CD4-positive, alpha-beta memory T cell (primary cell): ENCODE results near the gene COBL. TPM values are rescaled to one million over a fixed set of nuclear protein-coding genes. Genes with fewer than 3 reads are reported as not detected.

ENCODE experiments used
- CTCF ChIA-PET: fragments of 350-600 bp; sonication (Branson Sonifier 250); formaldehyde crosslinking; loops from one replicate; lab custom pipeline; 2021; ENCODE audit warnings: inconsistent platforms; ENCODE audit not compliant: partially characterized antibody; lab: Charles Lee
- POLR2A ChIA-PET: fragments of 350-600 bp; sonication (Branson Sonifier 250); formaldehyde crosslinking; loops from one replicate; lab custom pipeline; 2021; ENCODE audit not compliant: partially characterized antibody; lab: Charles Lee
- DNase-seq, 5 donors: peaks; one replicate each; pipeline versions ENCODE4 v3.0.0 to v3.0.0-alpha.2; 2020 to 2022; ENCODE audit warnings: mixed read lengths in 1 of 5
- H3K27ac ChIP-seq: one replicate; pipeline ENCODE4 v1.7.0; 2013; ENCODE audit warnings: low read depth, low read length
- H3K27me3 ChIP-seq: 2 replicates; pipeline ENCODE4 v1.7.0; 2013; ENCODE audit warnings: mild to moderate bottlenecking, low read length, moderate library complexity; ENCODE audit not compliant: insufficient read depth
- H3K36me3 ChIP-seq: 2 replicates; pipeline ENCODE4 v1.7.0; 2013; ENCODE audit warnings: mild to moderate bottlenecking, low read length, moderate library complexity; ENCODE audit not compliant: insufficient read depth
- H3K4me1 ChIP-seq: 2 replicates; pipeline ENCODE4 v1.7.0; 2013; ENCODE audit warnings: mild to moderate bottlenecking, low read length, moderate library complexity; ENCODE audit not compliant: insufficient read depth
- H3K4me3 ChIP-seq, 2 donors: one replicate each; pipeline ENCODE4 v1.7.0; 2013; ENCODE audit warnings: low read length in 2 of 2, mild to moderate bottlenecking in 1 of 2
- H3K9me3 ChIP-seq, 2 donors: one replicate each; pipeline ENCODE4 v1.7.0; 2013; ENCODE audit warnings: low read length in 2 of 2, control low read depth in 1 of 2; ENCODE audit not compliant: control insufficient read depth in 1 of 2
- H3K27ac Mint-ChIP-seq, 7 donors: one replicate each; pipeline ENCODE4 v1.8.0; 2020 to 2021; ENCODE audit warnings: mixed read lengths in 7 of 7, mild to moderate bottlenecking in 6 of 7, inconsistent platforms in 3 of 7, moderate library complexity in 3 of 7
- H3K27me3 Mint-ChIP-seq, 2 donors: one replicate each; pipeline ENCODE4 v1.8.0; 2020 to 2021; ENCODE audit warnings: mixed read lengths in 2 of 2
- H3K36me3 Mint-ChIP-seq, 2 donors: one replicate each; pipeline ENCODE4 v1.8.0; 2020 to 2021; ENCODE audit warnings: mixed read lengths in 2 of 2, inconsistent platforms in 1 of 2, mild to moderate bottlenecking in 1 of 2
- H3K4me1 Mint-ChIP-seq, 4 donors: one replicate each; pipeline ENCODE4 v1.8.0; 2020 to 2021; ENCODE audit warnings: mixed read lengths in 4 of 4, mild to moderate bottlenecking in 1 of 4
- H3K4me3 Mint-ChIP-seq, 8 donors: one replicate each; pipeline ENCODE4 v1.8.0; 2020 to 2021; ENCODE audit warnings: mixed read lengths in 8 of 8, mild to moderate bottlenecking in 7 of 8, moderate library complexity in 6 of 8, inconsistent platforms in 3 of 8
- H3K9me3 Mint-ChIP-seq, 8 donors: one replicate each; pipeline ENCODE4 v1.8.0; 2020 to 2021; ENCODE audit warnings: mixed read lengths in 8 of 8, mild to moderate bottlenecking in 5 of 8, inconsistent platforms in 3 of 8, moderate library complexity in 1 of 8
- intact Hi-C: fragments of 100-400 bp; cut with micrococcal nuclease; formaldehyde crosslinking; loops from one replicate; pipeline ENCODE4 v1.15.1; 2023
- polyA plus RNA-seq, 2 donors: library from polyadenylated mRNA; unstranded; fragments of 300-500 nt; fragmentation: Illumina TruSeq; gene quantifications; one replicate each; pipeline ENCODE4 v1.2.3, GENCODE V29; 2021
- total RNA-seq, 2 experiments: library from RNA; stranded (reverse); gene quantifications; one replicate each; pipeline ENCODE4 v1.2.3, GENCODE V29; 2021

Gene COBL
- total and polyA plus RNA-seq, 4 experiments from 2014 or later, result not detected

- H3K36me3 ChIP-seq, result no peaks in the 10 kb centered on the region
- DNase-seq, result no peak
- Mint-ChIP-seq H3K27ac (no peak overlapping the region), H3K9me3 (peaks cover 0 to 8% (median 4%) of the 10 kb centered on the region in 8 donors), H3K36me3 (no peaks in the 10 kb centered on the region), H3K4me3 (no peak overlapping the region), H3K4me1 (no peaks in the 10 kb centered on the region), H3K27me3 (peaks cover 10 to 13% of the 10 kb centered on the region in 2 donors)
- no peaks in the 10 kb centered on the region for H3K27me3 ChIP-seq
- H3K4me3 ChIP-seq, result no peak overlapping the region
- H3K4me1 ChIP-seq, result no peaks in the 10 kb centered on the region
- intact Hi-C loops, result no loop called here
- H3K9me3 ChIP-seq, result no peaks in the 10 kb centered on the region
- ChIA-PET CTCF (no interaction called here), POLR2A (no interaction called here)
- no peak overlapping the region for H3K27ac ChIP-seq
These were observed 328.1 kb downstream of the COBL start for GRCh38 chr7:50988465-50988864.

- Mint-ChIP-seq H3K4me1 (no peaks in the 10 kb centered on the region), H3K9me3 (peaks cover 0 to 9% (median 1%) of the 10 kb centered on the region in 8 donors), H3K36me3 (no peaks in the 10 kb centered on the region), H3K4me3 (no peak overlapping the region), H3K27me3 (peaks cover 14 to 23% of the 10 kb centered on the region in 2 donors), H3K27ac (no peak overlapping the region)
- ChIA-PET CTCF (no interaction called here), POLR2A (no interaction called here)
- Histone ChIP-seq H3K36me3 (no peaks in the 10 kb centered on the region), H3K9me3 (no peaks in the 10 kb centered on the region), H3K4me3 (no peak overlapping the region), H3K4me1 (no peaks in the 10 kb centered on the region), H3K27me3 (no peaks in the 10 kb centered on the region), H3K27ac (no peak overlapping the region)
- intact Hi-C loops, result no loop called here
- no peak for DNase-seq
These were observed 331.5 kb downstream of the COBL start for GRCh38 chr7:50985096-50985495.

- H3K27me3 Mint-ChIP-seq, result peaks cover 14 to 23% of the 10 kb centered on the region in 2 donors
- Histone ChIP-seq H3K27me3 (no peaks in the 10 kb centered on the region), H3K4me1 (no peaks in the 10 kb centered on the region), H3K36me3 (no peaks in the 10 kb centered on the region), H3K4me3 (no peak overlapping the region), H3K9me3 (no peaks in the 10 kb centered on the region), H3K27ac (no peak overlapping the region)
- intact Hi-C loops, result no loop called here
- no peaks in the 10 kb centered on the region for H3K36me3 Mint-ChIP-seq
- H3K4me1 Mint-ChIP-seq, result no peaks in the 10 kb centered on the region
- H3K27ac Mint-ChIP-seq, result no peak overlapping the region
- ChIA-PET POLR2A (no interaction called here), CTCF (no interaction called here)
- peaks cover 0 to 12% (median 1%) of the 10 kb centered on the region in 8 donors for H3K9me3 Mint-ChIP-seq
- no peak for DNase-seq
- H3K4me3 Mint-ChIP-seq, result no peak overlapping the region
These were observed 332.8 kb downstream of the COBL start for GRCh38 chr7:50983850-50984249.

- Histone ChIP-seq H3K4me3 (no peak overlapping the region), H3K27ac (no peak overlapping the region), H3K36me3 (no peaks in the 10 kb centered on the region), H3K4me1 (no peaks in the 10 kb centered on the region), H3K9me3 (no peaks in the 10 kb centered on the region), H3K27me3 (no peaks in the 10 kb centered on the region)
- Mint-ChIP-seq H3K27ac (no peak overlapping the region), H3K4me1 (no peaks in the 10 kb centered on the region), H3K9me3 (peaks cover 0 to 16% (median 3%) of the 10 kb centered on the region in 8 donors), H3K4me3 (no peak overlapping the region), H3K36me3 (no peaks in the 10 kb centered on the region), H3K27me3 (peaks cover 16 to 23% of the 10 kb centered on the region in 2 donors)
- no peak for DNase-seq
- ChIA-PET POLR2A (no interaction called here), CTCF (no interaction called here)
- intact Hi-C loops, result no loop called here
These were observed 334.0 kb downstream of the COBL start for GRCh38 chr7:50982626-50983025.

GRCh38 chr7:50981743-50982142, 334.9 kb downstream of the COBL start:
- peaks cover 16 to 24% of the 10 kb centered on the region in 2 donors for H3K27me3 Mint-ChIP-seq
- CTCF ChIA-PET, result no interaction called here
- no peaks in the 10 kb centered on the region for H3K9me3 ChIP-seq
- no peak overlapping the region for H3K27ac ChIP-seq
- POLR2A ChIA-PET, result no interaction called here
- no peak overlapping the region for H3K27ac Mint-ChIP-seq
- H3K36me3 Mint-ChIP-seq, result no peaks in the 10 kb centered on the region
- peaks cover 0 to 16% (median 3%) of the 10 kb centered on the region in 8 donors for H3K9me3 Mint-ChIP-seq
- H3K4me1 Mint-ChIP-seq, result no peaks in the 10 kb centered on the region
- H3K4me1 ChIP-seq, result no peaks in the 10 kb centered on the region
- no peaks in the 10 kb centered on the region for H3K36me3 ChIP-seq
- H3K27me3 ChIP-seq, result no peaks in the 10 kb centered on the region
- intact Hi-C loops, result no loop called here
- no peak overlapping the region for H3K4me3 ChIP-seq
- DNase-seq, result no peak
- no peak overlapping the region for H3K4me3 Mint-ChIP-seq

GRCh38 chr7:50980411-50980810, 336.2 kb downstream of the COBL start:
- POLR2A ChIA-PET, result no interaction called here
- Histone ChIP-seq H3K27me3 (no peaks in the 10 kb centered on the region), H3K4me3 (no peak overlapping the region), H3K36me3 (no peaks in the 10 kb centered on the region), H3K4me1 (no peaks in the 10 kb centered on the region), H3K27ac (no peak overlapping the region), H3K9me3 (no peaks in the 10 kb centered on the region)
- H3K36me3 Mint-ChIP-seq, result no peaks in the 10 kb centered on the region
- H3K27ac Mint-ChIP-seq, result no peak overlapping the region
- intact Hi-C loops, result no loop called here
- CTCF ChIA-PET, result no interaction called here
- peaks cover 18 to 24% of the 10 kb centered on the region in 2 donors for H3K27me3 Mint-ChIP-seq
- H3K9me3 Mint-ChIP-seq, result peaks cover 0 to 16% (median 4%) of the 10 kb centered on the region in 8 donors
- DNase-seq, result no peak
- H3K4me1 Mint-ChIP-seq, result no peaks in the 10 kb centered on the region
- H3K4me3 Mint-ChIP-seq, result no peak overlapping the region

GRCh38 chr7:50978633-50979215, 337.9 kb downstream of the COBL start:
- DNase-seq, result no peak
- peaks cover 0 to 13% (median 4%) of the 10 kb centered on the region in 8 donors for H3K9me3 Mint-ChIP-seq
- ChIA-PET CTCF (no interaction called here), POLR2A (no interaction called here)
- Histone ChIP-seq H3K27ac (no peak overlapping the region), H3K4me1 (no peaks in the 10 kb centered on the region), H3K27me3 (no peaks in the 10 kb centered on the region), H3K4me3 (no peak overlapping the region), H3K9me3 (no peaks in the 10 kb centered on the region), H3K36me3 (no peaks in the 10 kb centered on the region)
- peaks cover 13 to 20% of the 10 kb centered on the region in 2 donors for H3K27me3 Mint-ChIP-seq
- no peaks in the 10 kb centered on the region for H3K36me3 Mint-ChIP-seq
- H3K4me1 Mint-ChIP-seq, result no peaks in the 10 kb centered on the region
- no peak overlapping the region for H3K27ac Mint-ChIP-seq
- intact Hi-C loops, result no loop called here
- no peak overlapping the region for H3K4me3 Mint-ChIP-seq
